WI38 (cell line): ENCODE measurements around the gene STX16.

Source experiments
- H3K4me3 ChIP-seq: 2 replicates; pipeline ENCODE4 v1.5.1; 2011; ENCODE audit warnings: low read depth, mild to moderate bottlenecking, control low read depth, low read length
- TF ChIP-seq, protein P1 (sequence below): IDR thresholded peaks from 2 replicates; pipeline ENCODE4 v1.5.1; 2012; ENCODE audit warnings: low read depth, mild to moderate bottlenecking, control low read depth, low read length

Gene STX16

GRCh38 chr20:58613061-58613854, 37.8 kb upstream of the STX16 start:
- TF ChIP-seq, protein P1, sequence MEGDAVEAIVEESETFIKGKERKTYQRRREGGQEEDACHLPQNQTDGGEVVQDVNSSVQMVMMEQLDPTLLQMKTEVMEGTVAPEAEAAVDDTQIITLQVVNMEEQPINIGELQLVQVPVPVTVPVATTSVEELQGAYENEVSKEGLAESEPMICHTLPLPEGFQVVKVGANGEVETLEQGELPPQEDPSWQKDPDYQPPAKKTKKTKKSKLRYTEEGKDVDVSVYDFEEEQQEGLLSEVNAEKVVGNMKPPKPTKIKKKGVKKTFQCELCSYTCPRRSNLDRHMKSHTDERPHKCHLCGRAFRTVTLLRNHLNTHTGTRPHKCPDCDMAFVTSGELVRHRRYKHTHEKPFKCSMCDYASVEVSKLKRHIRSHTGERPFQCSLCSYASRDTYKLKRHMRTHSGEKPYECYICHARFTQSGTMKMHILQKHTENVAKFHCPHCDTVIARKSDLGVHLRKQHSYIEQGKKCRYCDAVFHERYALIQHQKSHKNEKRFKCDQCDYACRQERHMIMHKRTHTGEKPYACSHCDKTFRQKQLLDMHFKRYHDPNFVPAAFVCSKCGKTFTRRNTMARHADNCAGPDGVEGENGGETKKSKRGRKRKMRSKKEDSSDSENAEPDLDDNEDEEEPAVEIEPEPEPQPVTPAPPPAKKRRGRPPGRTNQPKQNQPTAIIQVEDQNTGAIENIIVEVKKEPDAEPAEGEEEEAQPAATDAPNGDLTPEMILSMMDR: no peak
- H3K4me3 ChIP-seq: no peak overlapping the region

GRCh38 chr20:58614366-58614765, 36.7 kb upstream of the STX16 start:
- TF ChIP-seq, protein P1: no peak
- no peak overlapping the region for H3K4me3 ChIP-seq

DNA sequence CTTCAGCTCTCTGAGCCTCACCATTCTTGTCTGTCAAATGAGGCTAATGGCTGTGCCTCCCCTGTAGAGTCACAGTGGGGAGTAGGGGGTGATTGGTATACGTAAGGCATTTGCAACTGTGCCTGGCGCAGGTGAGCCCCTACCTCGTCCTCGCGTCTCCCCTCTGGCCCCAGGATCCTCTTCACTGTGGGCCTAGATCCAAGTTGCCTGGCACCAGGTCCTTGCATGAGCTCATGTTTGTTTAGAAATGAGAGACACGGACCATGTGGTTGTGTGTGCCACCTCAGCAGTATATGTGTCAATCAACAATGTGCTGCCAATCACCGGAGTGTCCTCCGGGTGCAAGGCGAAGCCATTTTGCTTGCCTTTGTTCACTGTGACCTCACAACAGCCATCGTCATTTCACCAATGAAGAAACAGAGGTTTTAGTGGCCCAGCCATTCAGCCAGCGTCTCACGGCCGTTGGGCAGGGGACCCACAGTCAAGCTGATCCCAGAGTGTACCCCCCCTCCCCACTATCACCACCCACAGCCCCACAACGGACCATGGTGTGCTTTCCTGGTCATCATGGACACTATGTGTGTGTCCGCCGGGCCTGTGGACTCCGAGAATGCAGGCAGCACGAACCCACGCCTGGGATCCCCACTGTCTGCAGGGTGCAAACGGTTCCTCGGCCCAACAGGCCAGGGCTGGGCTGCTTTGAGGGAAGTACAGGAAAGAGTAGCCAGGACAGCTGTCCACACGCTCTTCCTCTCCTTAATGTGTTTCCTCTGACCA, 35.9 kb upstream of the STX16 start:
- TF ChIP-seq, protein P1: no peak
- H3K4me3 ChIP-seq: no peak overlapping the region

DNA sequence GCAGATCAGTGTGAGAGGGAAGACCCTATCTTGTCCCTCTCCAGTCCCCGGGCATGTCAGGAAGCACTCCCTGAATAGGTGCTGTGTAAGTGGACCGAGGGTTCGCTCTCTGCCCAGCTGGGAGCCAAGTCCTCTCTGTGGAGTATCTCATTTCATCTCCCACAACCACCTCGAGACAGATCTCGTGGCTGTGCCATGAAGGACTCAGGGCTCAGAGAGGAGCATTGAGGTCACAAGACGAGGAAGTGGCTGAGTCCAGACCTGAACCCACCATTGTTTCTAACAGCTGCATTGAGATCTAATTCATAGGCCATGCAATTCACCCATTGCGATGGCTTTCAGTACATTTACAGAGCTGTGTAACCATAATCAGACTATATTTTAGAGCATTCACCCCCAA, 34.7 kb upstream of the STX16 start:
- TF ChIP-seq, protein P1: no peak
- H3K4me3 ChIP-seq: no peak overlapping the region

DNA sequence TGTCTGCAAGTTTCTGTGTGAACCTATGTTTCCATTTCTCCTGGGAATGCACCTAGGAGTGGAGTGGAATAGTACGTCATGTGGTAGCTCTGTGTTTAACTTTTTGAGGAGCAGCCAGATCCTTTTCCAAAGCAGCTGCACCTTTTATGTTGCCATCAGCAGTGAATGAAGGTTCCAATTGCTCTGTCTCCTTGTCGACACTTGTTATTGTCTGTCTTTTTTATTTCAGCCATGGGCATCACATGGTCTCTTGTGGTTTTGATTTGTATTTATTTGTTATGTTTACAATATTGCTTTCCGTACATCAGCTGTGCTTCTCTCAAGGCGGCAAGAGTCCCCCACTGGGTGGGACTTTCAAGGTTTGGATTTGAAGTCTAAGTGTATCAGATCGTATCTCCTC, 33.9 kb upstream of the STX16 start:
- TF ChIP-seq, protein P1: no peak
- H3K4me3 ChIP-seq: no peak overlapping the region

- no peak overlapping the region for H3K4me3 ChIP-seq
- TF ChIP-seq, protein P1: no peak
These were observed 32.6 kb upstream of the STX16 start for GRCh38 chr20:58618351-58619076.
